Measurements from ENCODE around the gene ECSCR.

Gene ECSCR

DNA sequence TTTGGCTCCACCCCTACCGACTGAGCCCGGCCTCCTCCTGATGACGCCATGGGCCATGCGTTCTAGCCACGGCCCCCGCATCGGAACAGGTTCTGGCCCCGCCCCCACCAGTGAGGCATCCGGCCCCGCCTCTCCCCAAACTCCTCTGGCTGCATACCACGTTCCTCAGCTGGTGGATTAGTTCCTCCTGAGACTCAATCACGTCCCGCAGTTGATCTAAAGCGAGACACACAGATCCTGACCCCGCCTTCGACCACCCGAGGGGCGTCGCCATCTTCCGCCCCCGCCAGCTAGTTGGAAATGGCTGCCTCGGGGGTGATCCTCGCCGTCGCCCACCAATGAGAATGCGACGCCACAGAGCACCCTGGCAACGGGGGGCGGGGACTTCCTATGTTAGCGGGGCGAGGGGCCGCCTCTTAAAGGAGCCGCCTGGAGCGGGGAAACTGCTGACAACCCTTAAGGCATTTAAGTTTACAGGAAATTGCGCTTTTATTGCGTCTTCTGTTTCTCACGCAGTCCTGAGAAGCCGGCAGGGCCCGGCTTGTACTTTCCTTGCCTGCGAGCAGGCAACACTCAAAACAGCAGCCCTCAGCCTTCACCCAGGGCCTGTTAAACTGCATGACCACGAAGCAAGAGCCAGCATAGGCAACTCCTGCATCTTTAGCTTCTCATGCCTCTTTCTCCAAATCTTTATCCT, 58.6 kb downstream of the ECSCR start, which contains the start of gene SPATA24:
TSS of gene SPATA24 (minus strand) at position 303 of the 697 bp plus-strand sequence. CDS start at position 274, 29 bp downstream.
- Histone ChIP-seq H3K4me1 (peaks cover 4% of the 10 kb centered on the region), H3K4me3 (ENCODE audit: low read depth, low read length) (peak within 1 kb of the TSS; percentile 78)

DNA sequence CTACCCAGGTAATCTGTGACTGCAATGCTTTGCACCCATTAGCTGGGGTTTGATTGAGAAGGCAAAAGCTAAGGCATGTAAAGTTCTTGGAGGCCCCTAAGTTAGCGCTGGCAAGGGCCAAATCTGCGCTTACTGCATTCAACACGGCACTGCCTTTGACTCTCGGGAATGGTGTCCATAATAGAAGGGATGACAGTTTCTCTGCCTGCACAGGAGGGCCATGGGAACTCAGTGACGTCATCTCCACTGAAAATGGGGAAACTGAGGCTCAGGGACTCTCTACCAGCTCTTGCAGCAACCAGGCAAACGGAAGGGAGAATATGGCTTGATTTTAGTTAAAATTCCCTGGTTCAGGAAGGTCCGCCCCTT, 59.1 kb downstream of the ECSCR start:
- H3K27me3 ChIP-seq, result no peaks in the 10 kb centered on the region
- H3K9me3 ChIP-seq, result no peaks in the 10 kb centered on the region
- peaks cover 4% of the 10 kb centered on the region for H3K4me1 ChIP-seq
- DNase-seq, result no peak
- no peaks in the 10 kb centered on the region for H3K36me3 ChIP-seq
- TF ChIP-seq CTCF (IDR thresholded peaks at IDR 0.05; ENCODE audit: low read depth, low read length), result no peak
- H3K4me3 ChIP-seq (ENCODE audit: low read depth, low read length), result peak overlapping the region; percentile 78

More for the DNA sequence above, 58.6 kb downstream of the ECSCR start, which contains the start of gene SPATA24:
- no peaks in the 10 kb centered on the region for H3K9me3 ChIP-seq
- no peaks in the 10 kb centered on the region for H3K27me3 ChIP-seq
- TF ChIP-seq CTCF (IDR thresholded peaks at IDR 0.05; ENCODE audit: low read depth, low read length), result no peak
- no peaks in the 10 kb centered on the region for H3K36me3 ChIP-seq
- peak; percentile 98 for DNase-seq

DNA sequence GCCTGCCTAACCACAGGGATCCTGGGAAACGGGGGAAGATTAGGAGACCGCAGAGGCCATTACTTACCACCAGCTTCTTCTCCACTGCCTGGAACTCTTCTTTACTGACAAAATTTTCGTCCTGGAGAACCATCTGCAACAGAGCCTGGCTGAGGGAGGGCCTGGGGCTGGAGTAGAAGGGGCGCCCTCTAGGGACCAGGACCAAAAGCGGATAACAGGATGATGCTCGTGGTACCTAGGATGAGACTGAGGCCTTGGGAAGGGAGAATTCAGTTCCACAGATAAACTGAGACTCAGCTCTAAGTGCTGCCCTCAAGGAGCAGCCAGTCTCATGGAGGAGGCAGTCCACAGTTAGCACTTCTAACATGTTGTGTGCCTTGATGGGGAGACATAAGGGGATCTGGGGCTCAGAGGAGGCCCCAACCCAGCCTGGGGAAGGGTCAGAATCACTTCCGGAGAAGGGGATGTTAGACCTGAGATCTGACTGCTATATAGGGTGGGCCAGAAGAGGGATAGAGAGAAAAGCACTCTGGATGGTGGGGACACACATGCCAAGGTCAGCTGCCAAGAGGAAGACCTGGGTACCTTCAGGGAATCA, 59.9 kb downstream of the ECSCR start:
- no peaks in the 10 kb centered on the region for H3K36me3 ChIP-seq
- no peaks in the 10 kb centered on the region for H3K27me3 ChIP-seq
- TF ChIP-seq CTCF (IDR thresholded peaks at IDR 0.05; ENCODE audit: low read depth, low read length), result peak; percentile 61
- H3K4me1 ChIP-seq, result peaks cover 4% of the 10 kb centered on the region
- H3K4me3 ChIP-seq (ENCODE audit: low read depth, low read length), result no peak overlapping the region
- peak; percentile 53 for DNase-seq
- H3K9me3 ChIP-seq, result no peaks in the 10 kb centered on the region

GRCh38 chr5:139401546-139401945, 61.0 kb downstream of the ECSCR start:
- no peaks in the 10 kb centered on the region for H3K9me3 ChIP-seq
- no peak for TF ChIP-seq CTCF (IDR thresholded peaks at IDR 0.05; ENCODE audit: low read depth, low read length)
- no peak overlapping the region for H3K4me3 ChIP-seq (ENCODE audit: low read depth, low read length)
- H3K27me3 ChIP-seq, result no peaks in the 10 kb centered on the region
- no peak for DNase-seq
- H3K4me1 ChIP-seq, result peaks cover 4% of the 10 kb centered on the region
- no peaks in the 10 kb centered on the region for H3K36me3 ChIP-seq

DNA sequence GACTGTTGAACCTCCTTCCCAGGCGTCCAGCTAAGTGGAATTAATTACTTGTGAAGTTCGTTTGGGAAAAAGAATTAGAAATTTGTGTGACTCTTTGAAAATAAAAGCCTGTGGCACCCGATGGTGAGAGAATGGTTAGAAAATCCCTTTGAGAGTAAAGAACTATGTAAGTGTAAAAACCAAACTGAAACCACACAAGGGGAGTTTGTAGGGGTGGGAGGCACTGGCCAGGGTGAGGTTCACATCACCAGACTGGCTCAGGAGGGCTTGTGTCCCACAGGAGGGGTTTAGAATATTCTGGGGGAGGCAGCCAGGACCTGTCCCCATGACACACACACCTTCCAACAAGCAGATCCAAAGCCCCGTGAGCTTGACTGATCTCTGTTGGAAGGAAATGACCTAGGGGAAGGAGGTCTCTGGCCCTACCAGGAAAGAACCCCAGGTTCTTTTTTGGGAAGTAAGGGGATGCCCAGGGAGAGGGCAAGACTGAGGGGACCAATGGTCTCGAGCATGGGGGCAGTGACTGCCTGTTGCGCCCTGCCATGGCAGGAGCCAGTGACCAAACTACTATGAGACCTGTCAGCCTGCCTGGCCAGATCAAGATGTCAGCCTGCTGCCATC, 62.9 kb downstream of the ECSCR start:
- Histone ChIP-seq H3K4me3 (ENCODE audit: low read depth, low read length) (no peak overlapping the region), H3K36me3 (no peaks in the 10 kb centered on the region), H3K9me3 (no peaks in the 10 kb centered on the region), H3K27me3 (peaks cover 6% of the 10 kb centered on the region), H3K4me1 (peaks cover 4% of the 10 kb centered on the region)
- no peak for TF ChIP-seq CTCF (IDR thresholded peaks at IDR 0.05; ENCODE audit: low read depth, low read length)
- no peak for DNase-seq

Data from BE2C (cell line).